Measurements from ENCODE around the gene TBC1D9. TPM values are rescaled to one million over a fixed set of nuclear protein-coding genes. Genes with fewer than 3 reads are reported as not detected.

TBC1D9 gene
- total RNA-seq, 2 experiments from 2014 or later: 1.0 to 13.0 TPM

- Histone ChIP-seq H3K4me3 (ENCODE audit: low read depth, low read length, poor library complexity, severe bottlenecking) (no peak overlapping the region), H3K27ac (ENCODE audit: low read depth, low read length, poor library complexity, severe bottlenecking) (no peak overlapping the region), H3K4me2 (ENCODE audit: low read length) (no peak overlapping the region), H3K9me3 (ENCODE audit: low read length) (no peaks in the 10 kb centered on the region), H2AFZ (ENCODE audit: low read length) (no peak overlapping the region), H3K9me2 (ENCODE audit: insufficient read depth, low read length) (no peaks in the 10 kb centered on the region), H3K36me3 (ENCODE audit: insufficient read depth, low read length) (no peaks in the 10 kb centered on the region), H3K4me1 (ENCODE audit: insufficient read depth, low read length, poor library complexity, severe bottlenecking) (peaks cover 14% of the 10 kb centered on the region), H3K79me2 (ENCODE audit: insufficient read depth, low read depth, low read length) (no peaks in the 10 kb centered on the region; the same call in 1 of the 2 replicates), H4K20me1 (ENCODE audit: insufficient read depth, low read length) (no peaks in the 10 kb centered on the region)
- POLR2A ChIA-PET: interaction anchor here (0.6 to 14.0 kb wide), 2 partner anchors 17 to 40 kb away, joined by 6 to 124 read pairs; no protein-coding TSS in a partner anchor
- no TSS peak for BruUV-seq (replicated peaks)
- CTCF ChIA-PET (ENCODE audit: unreplicated experiment): no interaction called here
- DNase-seq (ENCODE audit: low spot score): no peak
- TF ChIP-seq EZH2phosphoT487 (IDR thresholded peaks at IDR 0.05; ENCODE audit: borderline replicate concordance, low read depth, low read length) (no peak), CTCF (conservative IDR thresholded peaks at IDR 0.05; ENCODE audit: low read length) (no peak)
- intact Hi-C loops (cut with micrococcal nuclease; ENCODE audit: unreplicated experiment): no loop called here
These were observed 19.4 kb downstream of the TBC1D9 start for GRCh38 chr4:140736669-140737343.

GRCh38 chr4:140735779-140736391 is 20.3 kb downstream of the TBC1D9 start:
- H3K79me2 ChIP-seq (ENCODE audit: insufficient read depth, low read depth, low read length): no peaks in the 10 kb centered on the region; the same call in 1 of the 2 replicates

More at GRCh38 chr4:140735779-140736391, 20.3 kb downstream of the TBC1D9 start:
- Histone ChIP-seq H3K27ac (ENCODE audit: low read depth, low read length, poor library complexity, severe bottlenecking) (no peak overlapping the region), H3K4me1 (ENCODE audit: insufficient read depth, low read length, poor library complexity, severe bottlenecking) (peaks cover 5% of the 10 kb centered on the region), H4K20me1 (ENCODE audit: insufficient read depth, low read length) (no peaks in the 10 kb centered on the region), H3K9me2 (ENCODE audit: insufficient read depth, low read length) (no peaks in the 10 kb centered on the region), H3K4me3 (ENCODE audit: low read depth, low read length, poor library complexity, severe bottlenecking) (no peak overlapping the region), H2AFZ (ENCODE audit: low read length) (no peak overlapping the region), H3K36me3 (ENCODE audit: insufficient read depth, low read length) (no peaks in the 10 kb centered on the region), H3K4me2 (ENCODE audit: low read length) (no peak overlapping the region), H3K9me3 (ENCODE audit: low read length) (no peaks in the 10 kb centered on the region)
- intact Hi-C loops (cut with micrococcal nuclease; ENCODE audit: unreplicated experiment): no loop called here
- DNase-seq (ENCODE audit: low spot score): no peak
- no peak for TF ChIP-seq CTCF (conservative IDR thresholded peaks at IDR 0.05; ENCODE audit: low read length)
- TF ChIP-seq EZH2phosphoT487 (IDR thresholded peaks at IDR 0.05; ENCODE audit: borderline replicate concordance, low read depth, low read length): no peak
- no TSS peak for BruUV-seq (replicated peaks)
- POLR2A ChIA-PET: interaction anchor here (0.8 to 14.0 kb wide), 4 partner anchors 16 to 171 kb away, joined by 3 to 124 read pairs (median 3); partner anchors contain the start of gene TBC1D9
- CTCF ChIA-PET (ENCODE audit: unreplicated experiment): no interaction called here
